ENCODE data around the gene EIF3A. TPM values are rescaled to one million over a fixed set of nuclear protein-coding genes. Genes with fewer than 3 reads are reported as not detected.

EIF3A gene
- total RNA-seq, 1 donor from 2014 or later: 150 TPM

DNA sequence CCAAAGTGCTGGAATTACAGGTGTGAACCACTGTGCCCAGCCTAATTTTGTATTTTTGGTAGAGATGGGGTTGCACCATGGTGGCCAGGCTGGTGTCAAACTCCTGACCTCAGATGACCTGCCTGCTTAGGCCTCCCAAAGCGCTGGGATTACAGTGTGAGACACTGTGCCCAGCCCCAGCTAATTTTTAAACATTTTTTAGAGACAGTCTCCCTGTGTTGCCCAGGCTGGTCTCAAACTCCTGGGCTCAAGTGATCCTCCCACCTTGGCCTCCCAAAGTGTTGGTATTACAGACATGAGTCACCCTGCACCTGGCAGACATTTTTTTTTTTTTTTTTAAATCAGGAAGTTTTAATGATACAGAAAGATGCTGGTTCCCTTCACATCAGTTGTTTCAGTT, 38.8 kb upstream of the EIF3A start:
- DNase-seq (ENCODE audit: low read depth) (no peak), FAIRE-seq (no peak)
- TF ChIP-seq, protein P1, sequence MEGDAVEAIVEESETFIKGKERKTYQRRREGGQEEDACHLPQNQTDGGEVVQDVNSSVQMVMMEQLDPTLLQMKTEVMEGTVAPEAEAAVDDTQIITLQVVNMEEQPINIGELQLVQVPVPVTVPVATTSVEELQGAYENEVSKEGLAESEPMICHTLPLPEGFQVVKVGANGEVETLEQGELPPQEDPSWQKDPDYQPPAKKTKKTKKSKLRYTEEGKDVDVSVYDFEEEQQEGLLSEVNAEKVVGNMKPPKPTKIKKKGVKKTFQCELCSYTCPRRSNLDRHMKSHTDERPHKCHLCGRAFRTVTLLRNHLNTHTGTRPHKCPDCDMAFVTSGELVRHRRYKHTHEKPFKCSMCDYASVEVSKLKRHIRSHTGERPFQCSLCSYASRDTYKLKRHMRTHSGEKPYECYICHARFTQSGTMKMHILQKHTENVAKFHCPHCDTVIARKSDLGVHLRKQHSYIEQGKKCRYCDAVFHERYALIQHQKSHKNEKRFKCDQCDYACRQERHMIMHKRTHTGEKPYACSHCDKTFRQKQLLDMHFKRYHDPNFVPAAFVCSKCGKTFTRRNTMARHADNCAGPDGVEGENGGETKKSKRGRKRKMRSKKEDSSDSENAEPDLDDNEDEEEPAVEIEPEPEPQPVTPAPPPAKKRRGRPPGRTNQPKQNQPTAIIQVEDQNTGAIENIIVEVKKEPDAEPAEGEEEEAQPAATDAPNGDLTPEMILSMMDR (IDR thresholded peaks at IDR 0.05; ENCODE audit: insufficient read depth, low read length, severe bottlenecking): no peak
- H3K27me3 ChIP-seq (ENCODE audit: control insufficient read depth, insufficient read depth, low read length): no peaks in the 10 kb centered on the region
- no peak overlapping the region for H3K4me3 ChIP-seq (ENCODE audit: low read depth, low read length)
- peaks cover 16% of the 10 kb centered on the region for H3K36me3 ChIP-seq (ENCODE audit: control insufficient read depth, insufficient read depth, low read length)

DNA sequence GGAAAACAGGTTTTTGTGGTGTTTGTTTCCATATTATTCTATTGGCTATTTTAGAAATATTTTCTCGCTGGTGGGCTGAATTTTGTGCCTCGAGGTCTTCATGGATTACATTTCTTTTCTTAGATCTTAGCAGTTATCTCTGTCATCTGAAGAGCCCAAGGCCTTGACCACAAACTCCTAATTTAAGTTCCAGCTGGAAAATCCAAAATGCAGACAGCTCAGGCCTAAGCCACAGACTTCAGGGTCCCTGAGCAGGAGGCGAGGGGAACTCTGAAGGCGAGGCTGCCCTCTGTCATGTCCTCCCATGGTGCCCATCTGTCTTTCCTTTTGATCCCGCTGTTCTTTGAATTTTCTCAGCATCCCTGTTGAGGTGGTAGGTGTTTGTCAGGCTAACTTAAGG, 37.6 kb upstream of the EIF3A start:
- FAIRE-seq (no peak), DNase-seq (ENCODE audit: low read depth) (no peak)
- Histone ChIP-seq H3K4me3 (ENCODE audit: low read depth, low read length) (no peak overlapping the region), H3K36me3 (ENCODE audit: control insufficient read depth, insufficient read depth, low read length) (peaks cover 19% of the 10 kb centered on the region), H3K27me3 (ENCODE audit: control insufficient read depth, insufficient read depth, low read length) (no peaks in the 10 kb centered on the region)
- TF ChIP-seq, protein P1 (IDR thresholded peaks at IDR 0.05; ENCODE audit: insufficient read depth, low read length, severe bottlenecking): no peak

DNA sequence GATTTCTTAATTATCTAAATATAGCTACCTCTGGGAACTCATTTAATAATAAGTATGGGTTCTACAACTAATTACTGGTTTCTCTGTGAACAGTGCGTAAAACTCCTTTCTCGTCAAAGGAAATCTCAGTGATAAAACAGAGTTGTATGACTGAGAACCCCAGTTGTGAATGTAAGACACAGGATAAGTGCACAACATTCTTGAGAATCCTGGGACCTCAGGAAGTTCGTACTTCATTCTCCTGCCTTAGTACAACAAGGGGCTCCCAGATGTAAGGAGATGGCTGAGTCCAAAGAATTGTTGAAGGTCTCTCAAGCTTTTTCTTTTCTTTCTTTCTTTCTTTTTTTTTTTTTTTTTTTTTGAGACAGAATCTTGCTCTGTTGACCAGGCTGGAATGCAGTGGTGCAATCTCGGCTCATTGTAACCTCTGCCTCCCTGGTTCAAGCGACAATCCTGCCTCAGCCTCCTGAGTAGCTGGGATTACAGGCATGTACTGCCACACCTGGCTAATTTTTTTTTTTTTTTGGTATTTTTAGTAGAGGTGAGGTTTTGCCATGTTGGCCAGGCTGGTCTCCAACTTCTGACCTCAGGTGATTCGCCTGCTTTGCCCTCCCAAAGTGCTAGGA, 35.8 kb upstream of the EIF3A start:
- no peak for FAIRE-seq
- TF ChIP-seq, protein P1 (IDR thresholded peaks at IDR 0.05; ENCODE audit: insufficient read depth, low read length, severe bottlenecking): no peak
- peaks cover 18% of the 10 kb centered on the region for H3K36me3 ChIP-seq (ENCODE audit: control insufficient read depth, insufficient read depth, low read length)
- H3K27me3 ChIP-seq (ENCODE audit: control insufficient read depth, insufficient read depth, low read length): no peaks in the 10 kb centered on the region
- no peak overlapping the region for H3K4me3 ChIP-seq (ENCODE audit: low read depth, low read length)
- no peak for DNase-seq (ENCODE audit: low read depth)

DNA sequence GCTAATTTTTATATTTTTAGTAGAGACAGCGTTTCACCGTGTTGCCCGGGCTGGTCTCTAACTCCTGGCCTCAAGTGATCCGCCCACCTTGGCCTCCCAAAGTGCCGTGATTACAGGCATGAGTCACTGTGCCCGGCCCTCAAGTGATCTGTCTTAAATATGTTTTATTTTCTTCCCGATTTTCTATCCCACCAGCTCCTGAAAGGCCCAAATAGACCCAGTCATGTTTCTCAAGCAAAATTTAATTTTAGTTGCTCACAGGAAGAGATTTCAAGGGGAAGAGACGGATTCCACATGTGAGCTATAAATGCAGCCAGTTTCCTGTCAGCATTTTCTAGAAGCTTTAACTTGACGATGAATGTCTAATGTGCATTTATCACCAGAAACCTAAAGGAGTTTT, 35.3 kb upstream of the EIF3A start:
- TF ChIP-seq, protein P1 (IDR thresholded peaks at IDR 0.05; ENCODE audit: insufficient read depth, low read length, severe bottlenecking): no peak
- no peak for DNase-seq (ENCODE audit: low read depth)
- Histone ChIP-seq H3K27me3 (ENCODE audit: control insufficient read depth, insufficient read depth, low read length) (no peaks in the 10 kb centered on the region), H3K36me3 (ENCODE audit: control insufficient read depth, insufficient read depth, low read length) (peaks cover 17% of the 10 kb centered on the region), H3K4me3 (ENCODE audit: low read depth, low read length) (no peak overlapping the region)
- FAIRE-seq: no peak

DNA sequence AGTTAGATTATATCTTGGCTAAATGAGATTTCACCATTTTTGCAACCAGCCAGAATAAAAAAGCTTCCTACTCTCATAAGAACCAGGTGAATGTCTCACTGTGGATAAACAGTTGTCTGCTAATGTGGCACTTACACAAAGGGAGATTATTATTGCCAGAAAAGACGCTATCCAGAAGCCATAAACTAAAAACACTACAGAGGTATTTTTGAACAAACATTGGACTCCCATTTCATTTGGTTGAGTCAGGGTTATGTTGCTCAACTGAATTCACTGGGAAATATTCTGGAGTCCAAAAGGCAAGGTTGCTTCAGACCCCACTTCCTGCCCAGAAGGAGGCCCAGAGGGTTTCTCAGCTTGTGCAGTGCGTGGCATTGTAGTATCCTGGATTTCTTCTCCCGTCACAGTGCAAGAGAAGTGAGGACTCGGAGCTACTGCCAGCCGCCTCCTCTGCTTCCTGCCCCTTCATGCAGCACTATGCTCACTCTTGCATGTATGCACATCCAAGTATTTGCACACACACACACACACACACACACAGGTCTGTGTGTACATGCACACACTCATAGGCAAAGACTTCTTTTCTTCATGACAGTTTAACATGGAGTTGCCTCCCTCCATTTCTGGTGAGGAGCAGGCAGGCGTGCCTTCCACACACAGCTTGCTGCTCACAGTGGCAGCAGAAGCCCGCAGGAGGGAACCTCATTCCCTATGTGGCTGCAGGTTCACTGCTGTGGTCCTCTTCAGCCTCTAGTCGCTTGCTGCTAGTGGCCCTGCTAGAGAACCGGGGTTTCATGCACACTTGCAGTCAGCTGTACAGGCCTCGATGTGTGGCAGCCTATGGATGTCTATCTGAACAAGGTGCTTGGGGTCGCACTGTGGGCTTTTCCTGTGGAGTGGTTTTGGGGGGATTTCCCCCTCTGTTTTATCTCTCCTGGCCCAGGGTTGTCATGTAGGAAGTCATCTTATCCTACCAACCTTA, 33.4 kb upstream of the EIF3A start:
- DNase-seq (ENCODE audit: low read depth) (peak; percentile 48), FAIRE-seq (peak; percentile 55)
- peaks cover 14% of the 10 kb centered on the region for H3K36me3 ChIP-seq (ENCODE audit: control insufficient read depth, insufficient read depth, low read length)
- no peak overlapping the region for H3K4me3 ChIP-seq (ENCODE audit: low read depth, low read length)
- no peaks in the 10 kb centered on the region for H3K27me3 ChIP-seq (ENCODE audit: control insufficient read depth, insufficient read depth, low read length)
- TF ChIP-seq, protein P1 (IDR thresholded peaks at IDR 0.05; ENCODE audit: insufficient read depth, low read length, severe bottlenecking): no peak

All from bronchial epithelial cell (primary cell).